GM18868 (cell line): ENCODE data around the gene URB1.
"Not testable (repeated sequence)": the region's sequence is repeated elsewhere in the genome, so short reads cannot be mapped to it uniquely, and the experiment has no call there.

Experiments used
- ATAC-seq: cut with Tn5 transposase; IDR thresholded peaks from one replicate; pipeline ENCODE4 v1.9.1; 2021; ENCODE audit warnings: mild to moderate bottlenecking, moderate library complexity; ENCODE audit not compliant: unreplicated experiment

The URB1 gene, protein sequence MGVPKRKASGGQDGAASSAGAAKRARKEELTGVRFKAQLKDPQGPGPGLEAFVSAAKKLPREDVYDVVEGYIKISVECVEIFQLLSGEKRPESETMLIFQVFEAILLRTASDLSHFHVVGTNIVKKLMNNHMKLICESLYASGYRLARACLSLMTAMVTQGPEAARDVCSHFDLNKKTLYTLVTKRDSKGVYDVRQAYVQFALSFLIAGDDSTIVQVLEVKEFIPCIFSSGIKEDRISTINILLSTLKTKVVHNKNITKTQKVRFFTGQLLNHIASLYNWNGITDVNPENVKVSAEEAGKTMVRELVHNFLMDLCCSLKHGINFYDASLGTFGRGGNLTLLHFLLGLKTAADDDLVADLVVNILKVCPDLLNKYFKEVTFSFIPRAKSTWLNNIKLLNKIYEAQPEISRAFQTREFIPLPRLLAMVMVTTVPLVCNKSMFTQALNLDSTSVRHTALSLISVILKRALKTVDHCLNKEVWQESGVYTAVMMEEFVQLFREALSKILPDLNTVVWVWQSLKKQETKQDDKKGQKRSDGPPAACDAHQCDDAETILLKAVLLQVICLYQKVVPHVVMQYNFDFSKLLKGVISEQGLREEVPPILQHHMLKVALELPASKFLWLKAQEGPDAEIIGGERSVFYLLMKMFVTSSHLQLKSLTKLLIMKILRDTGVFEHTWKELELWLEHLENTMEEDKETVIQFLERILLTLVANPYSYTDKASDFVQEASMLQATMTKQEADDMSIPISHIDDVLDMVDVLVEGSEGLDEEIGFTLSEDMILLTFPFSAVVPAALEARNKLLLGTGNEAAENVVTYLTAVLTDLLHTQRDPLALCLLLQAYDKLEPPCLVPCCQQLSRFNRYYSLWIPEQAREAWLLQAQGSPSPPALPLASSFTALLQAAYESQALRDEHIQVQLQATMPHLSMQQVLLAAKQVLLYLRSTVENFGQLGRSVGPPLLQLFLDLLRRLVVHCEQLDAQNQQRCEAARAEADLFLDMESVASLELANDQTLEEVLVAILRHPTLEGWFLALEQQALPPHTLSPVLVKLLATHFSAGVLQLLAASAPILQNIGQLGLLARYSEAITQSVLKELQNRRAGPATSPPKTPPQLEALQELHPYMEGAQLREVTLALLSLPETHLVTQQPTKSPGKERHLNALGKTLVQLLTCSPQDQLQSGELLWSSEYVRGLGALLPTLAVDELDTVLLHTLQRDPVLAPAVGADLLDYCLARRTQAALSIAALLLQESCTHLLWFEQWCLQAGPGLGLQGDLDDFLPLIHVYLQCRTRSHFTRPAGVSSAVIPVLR (N-terminal part only)

GRCh38 chr21:32392880-32393676 is at the start of gene URB1:
Gene URB1 (minus strand): TSS chr21:32393012. CDS start chr21:32392910, 102 bp downstream.
- peak; percentile 95 for ATAC-seq

DNA sequence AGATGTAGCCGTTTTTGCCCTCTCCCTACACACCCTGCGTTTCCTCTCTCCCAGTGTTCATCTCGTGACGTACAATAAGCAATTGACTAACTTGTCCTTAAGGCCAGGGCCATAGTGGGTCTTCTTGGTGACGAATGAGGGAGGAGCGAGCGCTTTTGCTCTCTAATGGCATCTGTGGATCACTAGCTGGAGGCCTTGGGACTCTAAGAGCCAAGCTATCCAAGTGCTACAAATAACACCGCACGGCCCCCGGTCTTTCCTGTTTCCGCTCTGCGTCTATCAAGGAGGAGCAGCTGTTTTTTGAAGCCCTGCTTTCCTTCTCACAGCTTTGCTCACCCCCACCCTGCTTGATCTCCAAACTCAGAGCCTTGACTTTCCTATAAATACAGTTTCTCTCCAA is 44.9 kb upstream of the URB1 start:
- ATAC-seq: no peak

- ATAC-seq: not testable (repeated sequence)
Measured at GRCh38 chr21:32432982-32433660, 40.3 kb upstream of the URB1 start.

- ATAC-seq: no peak
Measured at GRCh38 chr21:32427958-32428623, 35.3 kb upstream of the URB1 start.

DNA sequence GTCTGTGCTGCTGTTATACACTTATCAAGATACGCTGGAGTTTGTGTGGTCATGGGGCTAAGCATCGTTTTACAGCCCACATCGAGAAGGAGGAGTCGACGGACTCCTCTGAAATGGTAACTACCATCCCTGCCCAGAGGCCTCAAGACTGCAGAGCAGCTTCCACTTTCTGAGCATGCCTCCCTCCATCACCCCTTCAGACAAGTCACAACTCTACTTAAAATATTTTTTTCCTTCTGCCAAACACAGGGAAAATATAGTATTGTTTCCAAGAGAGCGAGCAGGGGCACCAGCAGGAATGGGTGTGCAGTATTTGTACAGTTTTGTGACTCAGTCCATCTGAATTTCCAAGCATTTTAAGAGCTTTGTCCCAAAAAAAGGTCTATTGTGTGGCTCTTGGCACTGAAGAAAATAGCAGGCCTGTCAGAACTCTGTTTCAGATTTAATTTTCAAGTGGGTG is 33.8 kb upstream of the URB1 start:
- no peak for ATAC-seq

- no peak for ATAC-seq
Measured at GRCh38 chr21:32426066-32426465, 33.3 kb upstream of the URB1 start.

- ATAC-seq: no peak
Measured at GRCh38 chr21:32425628-32426027, 32.8 kb upstream of the URB1 start.

GRCh38 chr21:32424674-32425073 is 31.9 kb upstream of the URB1 start:
- no peak for ATAC-seq

- ATAC-seq: no peak
Measured at GRCh38 chr21:32424191-32424535, 31.4 kb upstream of the URB1 start.

- ATAC-seq: no peak
Measured at GRCh38 chr21:32423320-32424190, 30.7 kb upstream of the URB1 start.

GRCh38 chr21:32422064-32422463 is 29.3 kb upstream of the URB1 start:
- ATAC-seq: no peak

DNA sequence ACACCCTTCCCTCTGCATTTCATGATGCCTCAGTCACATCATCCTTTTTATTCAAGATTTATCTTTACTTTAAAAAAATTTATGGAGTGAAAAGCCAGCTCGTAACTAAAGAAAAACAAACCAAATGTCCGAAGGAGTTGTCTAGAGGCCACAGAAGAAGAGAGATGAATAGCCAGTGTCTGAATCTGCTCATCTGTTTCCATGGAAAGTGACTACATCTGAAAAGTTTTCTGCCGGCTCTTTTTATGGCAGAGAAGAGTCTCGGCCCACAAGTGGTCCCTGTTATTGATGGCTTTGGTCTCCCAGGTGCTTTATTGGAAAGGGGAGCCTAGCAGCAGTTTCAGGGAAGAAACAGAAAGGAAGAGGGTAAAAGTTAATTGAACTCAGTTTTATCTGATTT is 25.3 kb upstream of the URB1 start:
- ATAC-seq: no peak

- ATAC-seq: no peak
Measured at GRCh38 chr21:32415451-32416398, 22.9 kb upstream of the URB1 start.

DNA sequence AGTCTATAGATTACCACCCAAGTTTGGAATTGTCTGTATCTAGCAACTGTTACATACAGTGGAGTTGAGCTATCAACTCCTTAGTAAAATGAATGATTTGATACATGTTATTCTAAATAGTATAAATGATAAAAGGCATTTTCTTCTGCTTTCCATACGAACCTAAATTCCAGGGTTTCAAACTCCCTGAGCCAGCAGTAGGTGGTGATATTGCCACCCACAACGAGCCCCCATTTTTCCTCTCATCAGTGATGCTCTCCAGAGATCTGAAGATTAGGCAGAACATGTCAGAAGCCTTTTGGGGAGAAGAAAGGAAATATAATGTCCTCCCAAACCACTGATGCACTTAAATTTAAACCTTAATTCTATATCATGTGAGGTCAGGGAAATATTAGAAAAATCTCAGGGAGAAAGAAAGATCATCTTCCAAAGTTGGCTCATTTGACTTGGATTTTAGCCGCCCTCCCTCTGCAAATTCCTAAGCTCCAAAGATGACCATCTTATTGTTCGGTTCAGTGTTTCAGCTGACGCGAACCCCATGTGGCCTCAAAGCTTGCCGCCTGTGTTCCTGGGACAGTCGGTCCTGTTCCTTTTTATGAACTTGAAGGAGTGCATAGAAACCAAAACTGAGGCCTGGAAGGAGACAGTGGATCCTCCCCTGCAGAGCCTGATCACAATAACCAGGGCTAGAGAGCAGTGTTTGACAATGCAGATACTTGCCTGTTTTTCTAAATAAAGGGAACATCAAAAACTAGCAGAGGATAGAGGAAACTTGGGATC is 22.0 kb upstream of the URB1 start:
- ATAC-seq: no peak

DNA sequence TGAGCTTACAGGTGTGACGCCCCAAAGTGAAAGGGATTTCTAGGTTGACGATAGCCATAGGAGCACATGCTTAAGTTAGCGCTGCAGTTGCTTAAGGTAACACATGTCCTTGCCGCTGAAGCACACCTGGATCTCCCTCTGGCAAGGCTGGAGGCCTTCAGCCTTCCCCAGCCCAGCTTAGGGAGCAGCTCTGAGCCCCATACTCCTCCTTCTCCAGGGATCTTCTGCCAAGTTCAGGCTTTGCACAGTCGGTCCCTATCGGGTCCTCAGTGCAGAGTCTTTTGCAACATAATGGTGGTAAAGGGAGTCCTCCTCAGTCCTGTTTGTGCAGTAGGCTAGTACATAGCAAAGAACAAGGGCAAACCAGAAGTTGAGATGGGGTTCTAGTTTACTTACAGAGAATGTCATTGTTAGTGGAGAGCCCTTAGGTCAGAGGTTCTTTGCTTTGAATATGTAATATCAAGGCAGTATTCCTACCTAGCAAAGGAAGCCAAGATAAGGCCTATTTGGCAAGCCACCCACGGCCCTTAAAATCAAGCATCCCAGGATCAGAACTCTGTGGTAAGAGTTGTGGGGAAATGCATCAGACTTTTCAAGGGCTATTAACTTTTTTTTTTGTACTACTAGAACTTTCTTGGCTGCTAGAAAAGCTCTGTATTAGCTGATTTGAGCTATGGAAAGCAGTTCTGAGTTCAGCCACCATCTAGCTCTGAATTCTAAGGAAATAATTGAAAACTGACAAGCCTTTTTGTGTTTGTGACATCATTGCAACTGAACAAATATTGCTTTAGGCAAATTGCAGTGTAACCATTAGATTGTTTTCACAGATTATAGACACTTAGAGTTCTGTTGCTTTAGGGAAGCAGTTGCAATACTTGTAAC is 21.1 kb upstream of the URB1 start:
- ATAC-seq: no peak
